ENCODE results near the gene PTGIR.

Gene PTGIR

DNA sequence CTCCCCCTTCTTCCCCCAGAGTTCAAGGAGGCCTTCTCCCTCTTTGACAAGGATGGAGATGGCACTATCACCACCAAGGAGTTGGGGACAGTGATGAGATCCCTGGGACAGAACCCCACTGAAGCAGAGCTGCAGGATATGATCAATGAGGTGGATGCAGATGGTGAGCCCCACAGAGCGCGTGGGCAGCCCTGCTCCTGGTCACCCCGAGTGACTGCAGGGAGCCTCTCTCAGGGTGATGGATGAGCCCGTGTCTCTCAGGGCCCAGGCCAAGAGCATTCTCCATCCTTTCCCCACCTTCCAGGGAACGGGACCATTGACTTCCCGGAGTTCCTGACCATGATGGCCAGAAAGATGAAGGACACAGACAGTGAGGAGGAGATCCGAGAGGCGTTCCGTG lies 16.7 kb downstream of the PTGIR start:
- H3K36me3 ChIP-seq (ENCODE audit: insufficient read depth, low read length) = peaks cover 51% of the 10 kb centered on the region
- no peaks in the 10 kb centered on the region for H3K9me3 ChIP-seq (ENCODE audit: low read depth, low read length)
- TF ChIP-seq EZH2 (IDR thresholded peaks at IDR 0.05) (no peak), POLR2AphosphoS5 (IDR thresholded peaks at IDR 0.05; ENCODE audit: borderline replicate concordance, low read depth, low read length) (no peak), FOXP2 (optimal IDR thresholded peaks at IDR 0.05; ENCODE audit: control extremely low read depth, extremely low read length, insufficient read depth) (no peak)
- H3K27ac ChIP-seq = no peak overlapping the region
- no peak overlapping the region for H3K4me3 ChIP-seq
- no peak for DNase-seq (ENCODE audit: low read depth, low spot score)
- H3K9ac ChIP-seq (ENCODE audit: insufficient read length) = no peak overlapping the region

DNA sequence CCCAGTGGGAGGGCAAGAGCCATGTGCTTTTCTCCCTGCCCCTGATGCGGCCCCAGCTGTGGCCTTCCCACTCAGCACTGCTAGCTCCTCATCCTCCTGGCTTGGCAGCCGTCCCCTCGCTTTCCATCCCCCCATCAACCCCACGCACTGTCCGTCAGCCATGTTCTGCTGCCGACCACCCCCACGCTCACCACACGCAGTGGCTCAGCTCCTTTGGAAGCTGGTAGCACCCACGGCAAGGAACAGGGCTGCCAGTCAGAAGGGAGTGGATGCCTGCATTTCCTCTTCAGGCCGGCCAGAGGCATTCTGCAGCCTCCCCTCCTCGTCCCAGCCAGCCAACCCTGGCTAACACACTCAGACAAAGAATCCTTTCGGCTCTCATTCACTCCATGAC lies 17.4 kb downstream of the PTGIR start:
- H3K4me3 ChIP-seq = no peak overlapping the region
- TF ChIP-seq POLR2AphosphoS5 (IDR thresholded peaks at IDR 0.05; ENCODE audit: borderline replicate concordance, low read depth, low read length) = no peak
- TF ChIP-seq EZH2 (IDR thresholded peaks at IDR 0.05) = no peak
- no peak for TF ChIP-seq FOXP2 (optimal IDR thresholded peaks at IDR 0.05; ENCODE audit: control extremely low read depth, extremely low read length, insufficient read depth)
- no peak for DNase-seq (ENCODE audit: low read depth, low spot score)
- peaks cover 51% of the 10 kb centered on the region for H3K36me3 ChIP-seq (ENCODE audit: insufficient read depth, low read length)
- no peak overlapping the region for H3K27ac ChIP-seq
- no peak overlapping the region for H3K9ac ChIP-seq (ENCODE audit: insufficient read length)
- no peaks in the 10 kb centered on the region for H3K9me3 ChIP-seq (ENCODE audit: low read depth, low read length)

DNA sequence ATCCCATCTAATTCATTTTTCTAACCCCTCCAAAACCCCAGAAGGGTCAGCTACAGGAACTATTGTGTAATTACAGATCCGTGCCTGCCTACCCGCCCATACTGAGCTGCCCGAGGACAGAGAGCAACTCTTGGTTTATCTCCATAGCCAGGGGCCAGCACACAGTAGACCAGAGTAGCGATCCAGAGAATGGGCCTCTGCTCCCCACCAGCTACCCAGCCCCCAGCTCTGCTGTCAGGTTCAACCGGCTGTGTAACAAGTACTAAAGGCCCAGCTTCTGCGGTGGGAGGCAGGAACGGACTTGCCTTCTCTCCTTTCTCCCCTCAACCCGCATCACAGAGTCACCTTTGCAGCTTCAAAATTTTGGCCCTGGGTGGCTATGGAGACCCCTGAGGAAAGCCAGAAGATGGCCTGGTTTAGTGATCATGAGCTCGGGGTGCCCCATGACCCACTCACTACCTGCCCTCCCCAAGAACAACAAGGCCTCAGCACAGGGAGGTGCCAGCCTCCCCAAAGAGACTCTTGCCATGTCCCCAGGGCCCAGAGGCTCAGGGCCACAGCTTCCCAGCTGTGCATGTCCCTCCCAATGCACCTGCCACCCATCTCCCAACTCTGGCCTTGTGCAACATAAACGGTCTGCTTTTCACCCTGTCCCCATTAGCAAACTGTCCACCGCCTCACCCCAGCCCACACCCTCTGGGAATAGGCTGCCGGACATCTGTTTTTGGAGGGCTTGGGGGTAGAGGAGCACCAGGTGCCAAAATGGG lies 18.0 kb downstream of the PTGIR start:
- no peak for DNase-seq (ENCODE audit: low read depth, low spot score)
- Histone ChIP-seq H3K4me3 (no peak overlapping the region), H3K9me3 (ENCODE audit: low read depth, low read length) (no peaks in the 10 kb centered on the region), H3K27ac (no peak overlapping the region), H3K36me3 (ENCODE audit: insufficient read depth, low read length) (peaks cover 51% of the 10 kb centered on the region), H3K9ac (ENCODE audit: insufficient read length) (no peak overlapping the region)
- TF ChIP-seq FOXP2 (optimal IDR thresholded peaks at IDR 0.05; ENCODE audit: control extremely low read depth, extremely low read length, insufficient read depth) = no peak
- TF ChIP-seq EZH2 (IDR thresholded peaks at IDR 0.05) = no peak
- no peak for TF ChIP-seq POLR2AphosphoS5 (IDR thresholded peaks at IDR 0.05; ENCODE audit: borderline replicate concordance, low read depth, low read length)

DNA sequence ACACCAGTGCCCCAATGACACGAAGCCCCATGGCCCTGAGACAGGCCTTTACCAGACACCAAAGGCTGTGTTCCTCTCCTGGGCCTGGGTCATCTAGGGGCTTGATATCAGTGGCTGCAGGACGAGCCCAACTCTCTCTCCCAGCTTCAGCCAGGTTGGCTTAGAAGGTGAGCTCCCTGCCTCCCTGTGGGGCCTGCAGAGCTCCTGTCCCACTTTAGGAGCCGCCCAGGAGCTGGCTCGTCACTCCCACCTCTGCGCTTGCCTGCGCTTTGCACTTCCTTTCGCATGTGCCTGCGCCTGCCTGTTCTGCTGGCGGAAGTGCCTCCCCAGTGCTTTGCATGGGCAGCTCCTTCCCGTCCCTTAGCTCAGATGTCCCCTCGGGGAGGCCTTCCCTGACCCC lies 18.9 kb downstream of the PTGIR start:
- Histone ChIP-seq H3K27ac (no peak overlapping the region), H3K4me3 (no peak overlapping the region), H3K36me3 (ENCODE audit: insufficient read depth, low read length) (peaks cover 51% of the 10 kb centered on the region), H3K9me3 (ENCODE audit: low read depth, low read length) (no peaks in the 10 kb centered on the region), H3K9ac (ENCODE audit: insufficient read length) (no peak overlapping the region)
- TF ChIP-seq FOXP2 (optimal IDR thresholded peaks at IDR 0.05; ENCODE audit: control extremely low read depth, extremely low read length, insufficient read depth) = no peak
- TF ChIP-seq EZH2 (IDR thresholded peaks at IDR 0.05) = no peak
- no peak for TF ChIP-seq POLR2AphosphoS5 (IDR thresholded peaks at IDR 0.05; ENCODE audit: borderline replicate concordance, low read depth, low read length)
- no peak for DNase-seq (ENCODE audit: low read depth, low spot score)

DNA sequence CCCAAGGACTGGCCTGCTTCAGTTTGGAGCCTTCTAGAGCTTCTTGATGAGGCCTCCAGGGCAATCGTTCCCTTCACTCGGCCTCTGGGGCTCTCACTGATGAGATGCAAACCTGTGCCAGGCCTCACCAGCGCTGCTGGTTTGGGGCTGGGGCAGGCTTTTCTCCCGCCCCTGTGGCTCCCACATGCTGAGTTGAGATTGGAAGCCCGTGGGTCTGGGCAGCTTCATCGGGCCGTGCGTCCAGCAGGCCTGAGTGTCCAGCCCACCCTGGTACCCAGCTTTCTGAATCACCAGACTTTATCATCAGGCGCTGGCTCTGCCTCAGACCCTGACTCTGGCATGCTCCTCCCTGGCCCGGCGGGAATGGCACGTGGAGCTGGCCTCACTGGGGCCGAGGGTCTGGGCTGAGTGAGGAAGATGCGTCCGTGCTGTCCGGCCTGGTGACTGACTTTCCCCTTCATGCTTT lies 19.5 kb downstream of the PTGIR start:
- DNase-seq (ENCODE audit: low read depth, low spot score) = no peak
- Histone ChIP-seq H3K36me3 (ENCODE audit: insufficient read depth, low read length) (peaks cover 51% of the 10 kb centered on the region), H3K4me3 (no peak overlapping the region), H3K27ac (no peak overlapping the region), H3K9ac (ENCODE audit: insufficient read length) (no peak overlapping the region), H3K9me3 (ENCODE audit: low read depth, low read length) (no peaks in the 10 kb centered on the region)
- TF ChIP-seq EZH2 (IDR thresholded peaks at IDR 0.05) = no peak
- no peak for TF ChIP-seq POLR2AphosphoS5 (IDR thresholded peaks at IDR 0.05; ENCODE audit: borderline replicate concordance, low read depth, low read length)
- TF ChIP-seq FOXP2 (optimal IDR thresholded peaks at IDR 0.05; ENCODE audit: control extremely low read depth, extremely low read length, insufficient read depth) = no peak

DNA sequence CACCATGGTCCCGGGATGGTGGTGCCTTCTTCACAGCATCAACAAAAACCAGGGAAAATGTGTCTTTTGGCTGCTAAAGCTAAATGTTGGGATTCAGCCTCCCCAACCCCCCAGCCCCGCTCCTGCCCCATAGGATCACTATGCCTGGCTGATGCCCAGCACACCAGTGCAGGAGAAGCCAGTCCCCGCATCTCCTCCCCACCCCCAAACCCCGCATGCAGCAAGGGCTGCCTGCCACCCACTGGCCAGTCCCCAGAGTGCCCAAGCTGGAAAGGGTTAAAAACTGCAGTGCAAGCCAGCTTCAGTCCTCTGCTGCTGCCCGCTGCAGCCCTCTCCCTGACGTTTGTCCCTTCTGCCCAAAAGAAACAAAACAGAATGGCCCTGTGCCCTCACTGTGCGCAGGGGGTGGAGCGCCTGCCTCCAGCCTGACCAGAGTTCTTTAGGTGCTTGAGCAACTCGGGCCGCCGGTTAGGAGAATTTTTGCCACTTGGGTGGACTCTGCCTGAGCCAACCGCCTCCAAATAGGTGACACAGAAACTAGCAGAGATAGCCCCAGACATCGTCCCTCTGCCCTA lies 20.0 kb downstream of the PTGIR start:
- Histone ChIP-seq H3K27ac (no peak overlapping the region), H3K9me3 (ENCODE audit: low read depth, low read length) (no peaks in the 10 kb centered on the region), H3K9ac (ENCODE audit: insufficient read length) (no peak overlapping the region), H3K36me3 (ENCODE audit: insufficient read depth, low read length) (peaks cover 49% of the 10 kb centered on the region), H3K4me3 (no peak overlapping the region)
- TF ChIP-seq POLR2AphosphoS5 (IDR thresholded peaks at IDR 0.05; ENCODE audit: borderline replicate concordance, low read depth, low read length) (no peak), FOXP2 (optimal IDR thresholded peaks at IDR 0.05; ENCODE audit: control extremely low read depth, extremely low read length, insufficient read depth) (no peak), EZH2 (IDR thresholded peaks at IDR 0.05) (no peak)
- no peak for DNase-seq (ENCODE audit: low read depth, low spot score)

DNA sequence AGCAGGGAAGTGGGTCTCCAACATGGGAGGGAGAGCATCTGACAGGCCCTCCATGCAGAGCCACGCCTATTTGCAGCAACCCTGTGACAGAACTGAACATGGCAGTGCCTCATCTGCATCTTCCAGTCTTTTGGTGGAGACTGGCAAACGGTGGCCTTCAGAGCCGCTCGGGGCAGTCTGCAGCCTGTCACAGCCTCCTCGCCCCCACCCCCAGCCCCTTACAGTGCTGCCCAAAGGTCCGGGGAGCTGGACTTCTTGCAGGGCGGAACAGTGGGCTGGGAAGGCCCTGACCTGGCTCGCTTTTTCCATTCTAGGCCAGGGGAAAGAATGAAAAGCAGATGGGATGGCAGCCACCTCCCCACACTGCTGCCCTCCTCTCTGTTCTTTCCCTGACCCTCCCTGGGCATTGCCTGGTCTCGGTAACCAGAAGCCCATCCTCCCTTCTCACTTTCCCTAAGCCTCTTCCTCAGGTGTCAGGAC lies 21.1 kb downstream of the PTGIR start:
- peaks cover 38% of the 10 kb centered on the region for H3K36me3 ChIP-seq (ENCODE audit: insufficient read depth, low read length)
- H3K9ac ChIP-seq (ENCODE audit: insufficient read length) = no peak overlapping the region
- H3K4me3 ChIP-seq = no peak overlapping the region
- no peak for DNase-seq (ENCODE audit: low read depth, low spot score)
- H3K9me3 ChIP-seq (ENCODE audit: low read depth, low read length) = no peaks in the 10 kb centered on the region
- TF ChIP-seq FOXP2 (optimal IDR thresholded peaks at IDR 0.05; ENCODE audit: control extremely low read depth, extremely low read length, insufficient read depth) = no peak
- no peak for TF ChIP-seq POLR2AphosphoS5 (IDR thresholded peaks at IDR 0.05; ENCODE audit: borderline replicate concordance, low read depth, low read length)
- no peak for TF ChIP-seq EZH2 (IDR thresholded peaks at IDR 0.05)
- H3K27ac ChIP-seq = no peak overlapping the region

DNA sequence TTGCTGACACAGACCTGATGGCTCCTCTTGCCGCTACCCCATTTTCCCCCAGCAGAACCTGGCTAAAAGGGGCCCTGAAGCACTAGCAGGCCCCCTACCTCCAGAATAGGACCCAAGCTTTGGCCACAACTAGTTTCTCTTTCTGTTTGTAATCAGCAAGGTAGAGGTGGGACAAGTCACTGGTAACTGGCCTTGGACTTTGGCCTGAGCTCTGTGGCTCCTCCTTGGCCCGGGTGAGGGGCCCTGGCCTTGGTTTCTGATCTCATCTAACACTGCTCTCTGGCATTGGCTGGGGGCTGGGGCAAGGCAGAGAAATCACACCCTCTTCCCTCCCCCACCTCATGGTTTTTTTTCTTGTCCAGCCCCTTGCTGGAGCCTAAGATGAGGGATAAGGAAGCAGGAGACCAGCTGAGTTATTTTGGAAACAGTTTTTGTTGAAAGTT lies 21.7 kb downstream of the PTGIR start:
- DNase-seq (ENCODE audit: low read depth, low spot score) = no peak
- Histone ChIP-seq H3K9me3 (ENCODE audit: low read depth, low read length) (no peaks in the 10 kb centered on the region), H3K27ac (0 out of 2 replicates have a peak overlapping the region, but pooled peaks have one; percentile 26), H3K36me3 (ENCODE audit: insufficient read depth, low read length) (peaks cover 32% of the 10 kb centered on the region), H3K4me3 (peak overlapping the region; percentile 99), H3K9ac (ENCODE audit: insufficient read length) (peak overlapping the region; percentile 99)
- TF ChIP-seq FOXP2 (optimal IDR thresholded peaks at IDR 0.05; ENCODE audit: control extremely low read depth, extremely low read length, insufficient read depth) (no peak), EZH2 (IDR thresholded peaks at IDR 0.05) (no peak), POLR2AphosphoS5 (IDR thresholded peaks at IDR 0.05; ENCODE audit: borderline replicate concordance, low read depth, low read length) (no peak)

All from SK-N-MC (cell line).